WTC11 (cell line): Measurements from ENCODE around the gene ESCO1.

ENCODE experiments used
- JUN ChIP-seq: sonication (generic); formaldehyde crosslinking; IDR thresholded peaks from 2 replicates; pipeline ENCODE4 v1.8.0; 2023; ENCODE audit warnings: mild to moderate bottlenecking, missing genetic modification reagents
- SMAD4 ChIP-seq: sonication (generic); formaldehyde crosslinking; IDR thresholded peaks from 2 replicates; pipeline ENCODE4 v1.8.0; 2022; ENCODE audit warnings: mild to moderate bottlenecking, missing genetic modification reagents
- TF ChIP-seq, protein P1 (sequence below): fragments of 200-600 bp; IDR thresholded peaks from 2 replicates; pipeline ENCODE4 v1.8.0; 2022; ENCODE audit warnings: antibody characterized with exemption

DNA sequence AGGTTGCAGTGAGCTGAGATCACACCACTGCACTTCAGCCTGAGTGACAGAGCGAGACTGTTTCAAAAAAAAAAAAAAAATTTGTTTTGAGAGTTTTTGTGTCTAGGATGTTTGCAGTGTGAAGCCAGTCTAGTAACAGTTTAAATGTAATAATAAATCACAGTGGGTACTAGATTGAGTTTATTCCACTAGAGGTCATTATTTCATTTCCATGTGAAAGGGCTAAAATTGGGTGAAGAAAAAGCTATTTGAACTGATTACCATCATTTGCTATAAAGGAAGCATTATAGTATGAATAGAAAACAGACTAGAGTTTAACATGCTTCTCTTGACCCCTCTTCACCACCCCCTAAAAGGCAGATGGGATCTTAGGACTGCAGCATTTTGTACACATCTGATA is 31.9 kb upstream of the ESCO1 start:
- TF ChIP-seq SMAD4 = no peak
- TF ChIP-seq JUN = no peak
- TF ChIP-seq, protein P1, sequence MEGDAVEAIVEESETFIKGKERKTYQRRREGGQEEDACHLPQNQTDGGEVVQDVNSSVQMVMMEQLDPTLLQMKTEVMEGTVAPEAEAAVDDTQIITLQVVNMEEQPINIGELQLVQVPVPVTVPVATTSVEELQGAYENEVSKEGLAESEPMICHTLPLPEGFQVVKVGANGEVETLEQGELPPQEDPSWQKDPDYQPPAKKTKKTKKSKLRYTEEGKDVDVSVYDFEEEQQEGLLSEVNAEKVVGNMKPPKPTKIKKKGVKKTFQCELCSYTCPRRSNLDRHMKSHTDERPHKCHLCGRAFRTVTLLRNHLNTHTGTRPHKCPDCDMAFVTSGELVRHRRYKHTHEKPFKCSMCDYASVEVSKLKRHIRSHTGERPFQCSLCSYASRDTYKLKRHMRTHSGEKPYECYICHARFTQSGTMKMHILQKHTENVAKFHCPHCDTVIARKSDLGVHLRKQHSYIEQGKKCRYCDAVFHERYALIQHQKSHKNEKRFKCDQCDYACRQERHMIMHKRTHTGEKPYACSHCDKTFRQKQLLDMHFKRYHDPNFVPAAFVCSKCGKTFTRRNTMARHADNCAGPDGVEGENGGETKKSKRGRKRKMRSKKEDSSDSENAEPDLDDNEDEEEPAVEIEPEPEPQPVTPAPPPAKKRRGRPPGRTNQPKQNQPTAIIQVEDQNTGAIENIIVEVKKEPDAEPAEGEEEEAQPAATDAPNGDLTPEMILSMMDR = no peak
